Raji (cell line): Measurements from ENCODE around the gene DUSP12.

Experiments used
- POLR2A ChIP-seq: IDR thresholded peaks from 2 replicates; pipeline ENCODE4 v1.6.1; 2011; ENCODE audit warnings: low read depth, low read length, control low read depth; ENCODE audit not compliant: insufficient read depth

The DUSP12 gene

DNA sequence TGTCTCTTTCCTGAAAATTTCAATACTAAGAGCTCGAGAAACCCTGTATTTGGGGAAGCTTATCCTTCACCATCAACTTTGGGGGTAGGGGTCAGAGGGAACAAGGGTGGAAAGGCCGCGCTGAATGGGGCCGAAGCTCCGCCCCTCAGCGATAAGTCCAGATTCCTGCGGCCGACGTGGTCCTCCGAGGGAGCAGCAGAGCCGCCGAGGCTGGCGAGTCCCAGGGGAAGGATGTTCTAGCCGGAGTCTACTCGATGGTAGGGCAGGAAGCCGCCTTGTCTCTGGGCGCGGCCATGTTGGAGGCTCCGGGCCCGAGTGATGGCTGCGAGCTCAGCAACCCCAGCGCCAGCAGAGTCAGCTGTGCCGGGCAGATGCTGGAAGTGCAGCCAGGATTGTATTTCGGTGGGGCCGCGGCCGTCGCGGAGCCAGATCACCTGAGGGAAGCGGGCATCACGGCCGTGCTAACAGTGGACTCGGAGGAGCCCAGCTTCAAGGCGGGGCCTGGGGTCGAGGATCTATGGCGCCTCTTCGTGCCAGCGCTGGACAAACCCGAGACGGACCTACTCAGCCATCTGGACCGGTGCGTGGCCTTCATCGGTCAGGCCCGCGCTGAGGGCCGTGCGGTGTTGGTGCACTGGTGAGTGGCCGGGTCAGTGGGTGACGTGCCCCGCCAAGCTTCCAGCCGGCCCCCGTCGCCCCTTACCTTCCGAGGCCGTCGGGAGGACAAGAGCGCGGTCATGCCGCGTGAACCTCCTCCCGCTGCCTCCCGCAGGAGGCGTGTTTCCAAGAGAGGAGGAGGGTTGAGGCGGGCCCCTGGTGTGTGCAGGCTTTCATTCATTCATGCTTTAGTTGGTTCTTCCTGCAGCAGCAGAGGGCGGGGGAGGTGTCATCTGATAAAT, at the start of gene DUSP12:
Gene DUSP12 (plus strand): TSS at position 278 of the 899 bp plus-strand sequence. CDS start 16 bp downstream, at position 294.
- peak; percentile 81 for TF ChIP-seq POLR2A

DNA sequence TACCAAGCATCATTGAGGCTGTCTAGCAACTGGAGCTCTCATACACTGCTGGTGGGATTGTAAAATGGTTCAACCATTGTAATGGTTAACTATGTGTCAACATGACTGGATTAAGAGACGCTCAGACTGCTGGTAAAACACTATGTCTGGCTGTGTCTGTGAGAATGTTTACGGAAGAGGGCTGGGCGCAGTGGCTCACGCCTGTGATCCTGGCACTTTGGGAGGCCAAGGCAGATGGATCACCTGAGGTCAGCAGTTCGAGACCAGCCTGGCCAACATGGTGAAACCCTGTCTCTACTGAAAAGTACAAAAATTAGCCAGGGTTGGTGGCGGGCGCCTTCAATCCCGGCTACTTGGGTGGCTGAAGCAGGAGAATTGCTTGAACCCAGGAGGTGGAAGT, 47.3 kb upstream of the DUSP12 start:
- TF ChIP-seq POLR2A = no peak

- TF ChIP-seq POLR2A = peak; percentile 36; the same call in 1 of the 2 replicates
Measured at GRCh38 chr1:161705537-161705936, 44.0 kb upstream of the DUSP12 start.

GRCh38 chr1:161706113-161706481, 43.5 kb upstream of the DUSP12 start:
- TF ChIP-seq POLR2A = no peak

GRCh38 chr1:161706482-161707347, 42.9 kb upstream of the DUSP12 start, which contains the start of gene FCRLA:
Gene FCRLA (plus strand): TSS chr1:161707229. CDS start chr1:161707265, 36 bp downstream.
- TF ChIP-seq POLR2A = peak; percentile 91

DNA sequence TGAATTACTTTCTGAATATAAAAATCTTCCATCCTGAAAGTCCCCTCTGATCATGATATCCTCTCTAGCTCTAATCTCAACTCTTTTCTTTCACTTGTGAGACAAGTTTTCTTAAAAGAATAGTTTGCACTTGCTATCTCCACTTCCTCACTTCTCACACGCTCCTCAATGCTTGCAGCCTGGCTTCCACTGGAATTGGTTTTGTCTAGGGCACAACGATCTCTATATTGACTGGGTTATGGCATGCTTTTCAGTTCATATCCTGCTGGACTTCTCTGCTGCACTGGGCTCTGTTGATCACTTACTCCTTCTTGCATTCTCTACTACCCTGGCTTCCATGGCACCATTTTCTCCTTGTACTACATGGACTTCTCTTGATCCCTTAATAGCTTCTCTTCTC, 42.1 kb upstream of the DUSP12 start:
- TF ChIP-seq POLR2A = no peak

DNA sequence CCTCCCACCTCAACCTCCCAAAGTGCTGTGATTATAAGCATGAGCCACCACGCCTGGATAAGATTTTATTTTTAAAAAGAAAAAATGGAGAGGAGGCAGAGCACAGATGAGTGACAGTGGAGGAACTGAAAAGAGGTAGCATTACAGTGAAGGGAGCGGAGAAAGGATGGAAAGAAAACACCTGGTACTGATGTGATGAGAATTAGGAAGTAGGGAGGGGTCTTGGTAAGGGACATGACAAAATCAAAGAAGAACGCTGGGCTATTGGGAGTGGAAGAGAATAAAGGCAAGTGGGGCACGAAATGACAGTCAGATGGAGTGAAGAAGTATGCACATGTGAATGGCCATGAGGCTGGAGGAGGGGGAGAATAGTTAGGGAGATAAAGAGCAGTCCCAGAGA, 40.2 kb upstream of the DUSP12 start:
- TF ChIP-seq POLR2A = no peak

- no peak for TF ChIP-seq POLR2A
Measured at GRCh38 chr1:161710560-161710959, 39.0 kb upstream of the DUSP12 start.

DNA sequence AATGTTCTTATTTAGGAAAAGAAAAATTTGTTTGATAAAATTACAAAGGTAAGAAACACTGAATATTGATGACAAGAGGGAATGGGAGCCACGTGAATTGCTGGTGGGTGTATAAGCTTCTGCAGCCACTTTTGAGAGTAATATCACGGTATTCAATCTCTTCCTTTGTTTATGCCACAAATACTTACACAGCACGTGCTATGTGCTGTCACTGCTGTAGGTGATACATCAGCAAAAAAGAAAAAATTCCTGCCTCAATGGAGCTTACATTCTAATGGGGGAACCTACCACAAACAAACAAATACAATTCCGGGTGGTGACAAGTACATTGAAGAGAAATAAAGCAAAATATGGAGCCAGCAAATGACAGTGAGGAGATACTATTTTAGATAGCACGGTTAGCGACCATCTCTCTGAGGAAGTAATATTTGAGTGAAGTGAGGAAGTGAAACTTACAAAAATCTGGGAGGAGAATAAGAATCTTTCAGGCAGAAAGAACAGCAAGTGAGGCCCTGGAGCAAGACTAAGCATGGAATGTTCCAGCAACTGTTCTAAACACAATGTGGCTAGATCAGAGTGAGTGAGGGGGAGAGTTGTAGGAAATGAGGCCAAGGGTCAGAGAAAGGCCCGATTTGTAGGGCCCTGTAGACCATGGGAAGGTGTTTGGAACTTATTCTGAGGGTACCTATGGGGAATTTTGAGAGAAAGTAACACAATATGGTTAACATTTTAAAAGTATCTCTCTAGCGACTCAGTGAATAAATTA, 30.8 kb upstream of the DUSP12 start:
- no peak; the same call in 1 of the 2 replicates for TF ChIP-seq POLR2A

GRCh38 chr1:161719325-161719611, 30.3 kb upstream of the DUSP12 start:
- TF ChIP-seq POLR2A = no peak

DNA sequence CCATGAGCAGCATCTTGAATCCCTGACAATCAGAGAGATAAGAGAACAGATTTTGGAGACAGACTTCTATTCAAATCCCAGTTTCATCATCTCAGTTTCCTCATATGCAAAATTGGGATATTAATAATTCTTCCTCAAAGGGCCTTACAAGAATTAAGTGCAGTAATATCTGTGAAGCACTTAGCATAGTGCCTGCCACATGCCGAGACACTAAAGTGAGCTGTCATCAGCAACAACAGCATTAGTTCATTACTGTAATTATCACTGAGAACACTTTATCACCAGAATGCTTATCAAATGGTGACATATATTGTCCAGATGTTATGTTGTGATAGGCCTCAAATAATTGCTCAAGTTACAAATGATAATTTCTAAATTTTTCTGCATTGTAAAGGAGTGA, 29.2 kb upstream of the DUSP12 start:
- peak; percentile 25; the same call in 1 of the 2 replicates for TF ChIP-seq POLR2A

GRCh38 chr1:161720956-161721737, 28.4 kb upstream of the DUSP12 start, which contains the start of gene FCRLB:
Gene FCRLB (plus strand): TSS chr1:161721544. CDS start chr1:161722673, 1,129 bp downstream.
- TF ChIP-seq POLR2A = 0 out of 2 replicates have a peak, but pooled peaks have one; percentile 12

DNA sequence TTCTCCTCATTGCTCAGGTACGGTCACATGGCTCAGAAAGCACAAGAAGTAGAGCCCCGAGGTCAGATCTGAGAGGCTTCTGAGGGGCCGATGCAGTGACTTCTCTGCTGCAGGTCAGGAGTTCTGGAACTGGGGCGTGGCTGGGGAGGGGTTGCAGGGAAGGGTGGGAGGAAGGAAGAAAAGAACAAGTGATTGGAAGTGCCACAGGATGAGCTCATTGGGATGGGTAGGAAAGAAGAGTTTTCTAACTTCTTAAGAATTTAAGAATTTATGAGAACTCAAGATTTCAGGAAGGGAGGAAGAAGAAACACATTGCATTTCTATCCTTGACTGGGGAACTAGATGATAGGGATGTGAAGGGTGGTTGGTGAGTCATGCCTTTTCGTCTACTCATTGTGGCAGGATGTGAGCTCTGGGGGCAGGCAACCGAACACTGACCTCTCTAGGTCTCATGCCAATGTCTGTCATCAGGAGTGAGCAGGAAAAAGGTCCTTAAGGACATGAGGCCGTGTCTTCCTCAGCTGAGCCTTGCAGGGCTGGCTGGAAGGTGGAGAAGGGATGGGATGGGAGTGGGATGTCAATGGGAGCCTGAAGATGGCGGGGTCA, 27.7 kb upstream of the DUSP12 start:
- TF ChIP-seq POLR2A = no peak

- TF ChIP-seq POLR2A = no peak
Measured at GRCh38 chr1:161722406-161722805, 27.2 kb upstream of the DUSP12 start.
